Cardiac muscle cell (in vitro differentiated cells and primary cell): Measurements from ENCODE around the gene KCNMA1. TPM values are rescaled to one million over a fixed set of nuclear protein-coding genes. Genes with fewer than 3 reads are reported as not detected.

Source experiments
- DNase-seq, 2 donors: peaks; one replicate each; pipeline versions ENCODE4 v3.0.0 to v3.0.0-alpha.2; 2010 to 2017; ENCODE audit warnings: low read depth in 1 of 2, low spot score in 1 of 2
- H3K27ac ChIP-seq: fragments of 200-600 bp; sonication (generic); 2 replicates; pipeline ENCODE4 v1.5.1; 2016
- H3K27me3 ChIP-seq: fragments of 200-600 bp; sonication (generic); 2 replicates; pipeline ENCODE4 v1.6.0; 2016; ENCODE audit warnings: control low read depth
- H3K36me3 ChIP-seq: fragments of 200-600 bp; sonication (generic); 2 replicates; pipeline ENCODE4 v1.5.1; 2016; ENCODE audit warnings: control low read depth
- H3K4me1 ChIP-seq: fragments of 200-600 bp; sonication (generic); 2 replicates; pipeline ENCODE4 v1.8.1; 2017; ENCODE audit warnings: low read depth, mild to moderate bottlenecking, mixed run types
- H3K4me3 ChIP-seq: fragments of 200-600 bp; sonication (generic); 2 replicates; pipeline ENCODE4 v1.5.1; 2016; ENCODE audit warnings: mild to moderate bottlenecking
- H3K9me3 ChIP-seq: fragments of 200-600 bp; sonication (generic); 2 replicates; pipeline ENCODE4 v1.5.1; 2017; ENCODE audit warnings: low read depth, mild to moderate bottlenecking, control low read depth
- polyA plus RNA-seq: library from polyadenylated mRNA; unstranded; fragments of >200 nt; fragmentation: Nextera tagmentation; extraction: Ambion mirVana; gene quantifications from 2 replicates; pipeline ENCODE4 v1.2.1, GENCODE V29; 2016
- total RNA-seq: library from RNA; depleted of rRNA; stranded (reverse); fragments of >200 nt; gene quantifications from 2 replicates; pipeline ENCODE4 v1.2.3, GENCODE V29; 2016
- TF ChIP-seq, protein P1 (sequence below): IDR thresholded peaks from 2 replicates; pipeline ENCODE4 v1.5.1; 2012; ENCODE audit warnings: low read depth, mild to moderate bottlenecking, low read length

Gene KCNMA1
- total and polyA plus RNA-seq, 2 experiments from 2014 or later = 1.8 to 1.9 TPM

DNA sequence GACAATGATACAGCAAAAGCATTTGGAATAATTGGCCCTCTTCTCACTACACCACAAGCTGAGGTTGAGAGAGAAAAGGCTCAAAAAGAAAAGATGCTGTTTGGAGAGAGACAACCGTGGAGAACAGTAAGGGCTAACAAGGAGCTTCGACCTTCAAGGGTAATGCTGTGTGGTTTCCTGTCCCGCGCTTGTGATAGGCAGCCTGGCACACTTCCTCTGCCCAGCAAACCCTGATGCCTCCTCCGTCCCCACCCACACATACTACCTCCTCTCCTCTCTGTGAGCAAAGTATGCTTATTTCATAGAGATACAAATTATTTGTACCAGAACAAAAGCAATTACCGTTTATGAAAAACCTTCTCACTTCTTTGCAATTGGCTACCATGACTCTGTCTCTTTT, 755.4 kb downstream of the KCNMA1 start:
- Histone ChIP-seq H3K9me3 (no peaks in the 10 kb centered on the region), H3K27ac (no peak overlapping the region), H3K4me3 (no peak overlapping the region), H3K27me3 (no peaks in the 10 kb centered on the region), H3K36me3 (no peaks in the 10 kb centered on the region), H3K4me1 (peaks cover 26% of the 10 kb centered on the region)
- TF ChIP-seq, protein P1, sequence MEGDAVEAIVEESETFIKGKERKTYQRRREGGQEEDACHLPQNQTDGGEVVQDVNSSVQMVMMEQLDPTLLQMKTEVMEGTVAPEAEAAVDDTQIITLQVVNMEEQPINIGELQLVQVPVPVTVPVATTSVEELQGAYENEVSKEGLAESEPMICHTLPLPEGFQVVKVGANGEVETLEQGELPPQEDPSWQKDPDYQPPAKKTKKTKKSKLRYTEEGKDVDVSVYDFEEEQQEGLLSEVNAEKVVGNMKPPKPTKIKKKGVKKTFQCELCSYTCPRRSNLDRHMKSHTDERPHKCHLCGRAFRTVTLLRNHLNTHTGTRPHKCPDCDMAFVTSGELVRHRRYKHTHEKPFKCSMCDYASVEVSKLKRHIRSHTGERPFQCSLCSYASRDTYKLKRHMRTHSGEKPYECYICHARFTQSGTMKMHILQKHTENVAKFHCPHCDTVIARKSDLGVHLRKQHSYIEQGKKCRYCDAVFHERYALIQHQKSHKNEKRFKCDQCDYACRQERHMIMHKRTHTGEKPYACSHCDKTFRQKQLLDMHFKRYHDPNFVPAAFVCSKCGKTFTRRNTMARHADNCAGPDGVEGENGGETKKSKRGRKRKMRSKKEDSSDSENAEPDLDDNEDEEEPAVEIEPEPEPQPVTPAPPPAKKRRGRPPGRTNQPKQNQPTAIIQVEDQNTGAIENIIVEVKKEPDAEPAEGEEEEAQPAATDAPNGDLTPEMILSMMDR = no peak
- no peak for DNase-seq

DNA sequence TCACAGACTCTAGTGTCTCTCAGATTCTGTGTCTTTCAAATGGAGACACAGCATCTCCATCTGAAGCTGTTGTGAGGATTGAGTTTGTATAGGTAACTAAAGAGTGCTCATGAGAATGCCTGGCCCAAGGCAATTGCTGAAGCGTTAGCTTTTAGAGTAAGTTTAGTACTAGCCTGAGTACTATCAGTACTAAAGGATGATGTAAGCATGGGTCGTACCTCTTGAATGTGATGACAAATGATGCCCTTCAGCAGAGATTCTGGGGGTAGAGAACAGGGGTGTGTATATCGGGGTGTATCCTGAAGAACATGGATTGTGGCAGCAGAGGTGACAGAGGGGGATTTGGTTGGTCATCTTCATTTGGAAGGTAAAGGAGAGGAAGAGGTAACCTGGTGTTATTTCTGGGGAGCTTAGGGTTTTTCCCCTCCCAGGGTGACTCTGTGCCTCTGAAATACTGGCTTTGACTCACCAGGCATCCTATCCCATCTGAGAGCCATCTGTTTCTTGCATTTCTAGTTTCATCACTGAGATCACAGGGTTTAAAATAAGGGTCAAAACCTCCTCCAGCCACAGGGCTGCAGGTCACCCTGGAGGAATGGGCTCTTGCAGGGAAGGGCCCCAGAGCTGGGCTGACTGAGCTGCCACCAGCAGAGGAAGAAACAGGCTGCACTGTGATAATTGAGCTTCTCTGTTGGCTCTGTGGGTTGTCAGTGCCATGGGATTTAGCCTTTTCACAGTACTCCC, 756.0 kb downstream of the KCNMA1 start:
- no peaks in the 10 kb centered on the region for H3K9me3 ChIP-seq
- no peak overlapping the region for H3K4me3 ChIP-seq
- H3K36me3 ChIP-seq = no peaks in the 10 kb centered on the region
- DNase-seq = no peak
- H3K4me1 ChIP-seq = peaks cover 23% of the 10 kb centered on the region
- H3K27ac ChIP-seq = no peak overlapping the region
- H3K27me3 ChIP-seq = no peaks in the 10 kb centered on the region
- TF ChIP-seq, protein P1 = no peak

DNA sequence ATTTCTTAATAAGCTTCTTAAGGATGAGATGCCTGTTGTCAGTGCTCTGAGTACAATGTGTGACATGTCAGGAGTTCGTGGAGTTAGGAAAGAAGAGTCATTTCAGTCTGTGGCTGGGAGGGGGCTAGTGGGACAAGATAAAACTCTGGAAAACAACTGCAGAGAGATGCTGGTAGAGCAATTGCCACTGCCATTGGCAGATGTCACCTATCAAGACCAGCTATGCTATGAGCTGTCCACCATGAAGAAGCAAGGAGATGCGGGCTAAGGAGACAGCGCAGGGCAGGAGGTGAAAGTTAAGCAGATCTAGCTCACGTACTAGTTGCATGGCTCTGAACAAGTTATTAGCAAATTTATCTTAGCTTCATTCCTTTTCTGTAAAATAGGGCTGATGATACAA, 756.7 kb downstream of the KCNMA1 start:
- Histone ChIP-seq H3K4me1 (peaks cover 16% of the 10 kb centered on the region), H3K27ac (no peak overlapping the region), H3K9me3 (no peaks in the 10 kb centered on the region), H3K27me3 (no peaks in the 10 kb centered on the region), H3K4me3 (no peak overlapping the region), H3K36me3 (no peaks in the 10 kb centered on the region)
- TF ChIP-seq, protein P1 = no peak
- DNase-seq = no peak

DNA sequence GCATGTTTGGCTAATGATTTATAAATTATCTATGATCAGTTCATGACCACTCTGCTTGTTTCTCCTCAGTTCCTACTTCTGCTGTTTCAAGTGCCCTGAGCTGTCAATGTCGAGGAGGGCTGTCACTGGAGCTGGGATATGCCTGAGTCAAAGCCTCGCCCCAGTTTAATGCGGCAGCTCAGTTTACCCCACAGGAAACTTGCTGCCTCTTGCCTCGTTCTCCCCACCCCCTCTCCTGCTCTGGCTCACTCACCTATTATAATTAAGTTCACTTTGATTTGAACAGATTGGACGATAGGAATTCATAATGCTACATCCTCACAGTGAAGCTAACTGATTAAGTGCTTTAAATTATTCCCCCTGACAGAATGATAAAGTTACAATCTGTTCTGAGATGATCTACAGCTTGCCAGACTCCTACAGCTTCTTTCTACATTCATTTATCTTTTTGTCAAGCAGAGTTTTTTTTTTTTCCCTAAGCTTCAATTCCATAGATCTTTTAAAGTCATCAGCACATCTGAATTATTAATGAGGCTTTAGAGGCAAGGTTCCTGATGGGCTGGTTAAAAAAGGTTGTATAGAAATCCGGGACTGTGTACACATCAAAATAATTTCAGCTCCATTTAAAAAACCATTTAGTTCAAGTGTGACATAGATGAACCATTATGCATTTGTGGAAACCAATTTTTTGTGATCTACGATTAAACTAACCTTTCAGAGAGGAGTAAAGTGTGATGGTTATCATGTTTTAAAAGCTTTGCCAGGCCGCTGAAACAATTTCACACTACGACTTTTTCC, 758.3 kb downstream of the KCNMA1 start:
- TF ChIP-seq, protein P1 = no peak
- Histone ChIP-seq H3K36me3 (no peaks in the 10 kb centered on the region), H3K27ac (no peak overlapping the region), H3K27me3 (no peaks in the 10 kb centered on the region), H3K4me1 (peaks cover 15% of the 10 kb centered on the region), H3K4me3 (no peak overlapping the region), H3K9me3 (no peaks in the 10 kb centered on the region)
- no peak for DNase-seq

DNA sequence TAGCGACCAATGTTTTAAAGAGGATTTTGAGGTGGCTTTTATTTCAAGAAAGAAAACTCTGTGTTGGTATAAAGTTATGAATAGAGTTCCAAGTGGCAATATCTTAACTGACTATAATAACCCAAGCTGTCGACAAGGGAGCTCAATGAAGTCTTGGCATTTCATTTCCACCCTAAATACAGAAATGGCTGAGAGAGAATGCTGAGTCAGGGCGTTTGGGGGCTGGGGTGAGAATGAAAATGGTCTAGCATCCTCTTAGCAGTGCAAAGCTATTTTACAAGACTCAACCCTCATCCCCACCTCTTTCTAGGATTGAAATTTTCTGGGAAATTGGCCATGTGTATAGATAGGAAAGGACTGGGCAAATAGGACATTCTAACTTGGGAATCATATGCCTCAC, 759.1 kb downstream of the KCNMA1 start:
- no peak for DNase-seq

More for the DNA sequence above, 759.1 kb downstream of the KCNMA1 start:
- no peaks in the 10 kb centered on the region for H3K9me3 ChIP-seq
- no peaks in the 10 kb centered on the region for H3K36me3 ChIP-seq
- no peaks in the 10 kb centered on the region for H3K27me3 ChIP-seq
- TF ChIP-seq, protein P1 = no peak
- H3K27ac ChIP-seq = no peak overlapping the region
- no peak overlapping the region for H3K4me3 ChIP-seq
- peaks cover 15% of the 10 kb centered on the region for H3K4me1 ChIP-seq
